GM18505 (cell line): ENCODE measurements around the gene ZC3HAV1.
"Not testable (repeated sequence)": the region's sequence is repeated elsewhere in the genome, so short reads cannot be mapped to it uniquely, and the experiment has no call there.

Experiments
- ATAC-seq: cut with Tn5 transposase; IDR thresholded peaks from one replicate; pipeline ENCODE4 v1.9.1; 2021; ENCODE audit not compliant: unreplicated experiment
- POLR2A ChIP-seq: IDR thresholded peaks from 4 replicates; pipeline ENCODE4 v1.6.1; 2011; ENCODE audit warnings: borderline replicate concordance; ENCODE audit not compliant: insufficient read depth, insufficient read length; ENCODE audit errors: extremely low read depth

Gene ZC3HAV1

GRCh38 chr7:139065323-139065722 lies 44.2 kb downstream of the ZC3HAV1 start:
- no peak for TF ChIP-seq POLR2A
- no peak for ATAC-seq

GRCh38 chr7:139061416-139061815 lies 48.1 kb downstream of the ZC3HAV1 start:
- TF ChIP-seq POLR2A, result no peak

DNA sequence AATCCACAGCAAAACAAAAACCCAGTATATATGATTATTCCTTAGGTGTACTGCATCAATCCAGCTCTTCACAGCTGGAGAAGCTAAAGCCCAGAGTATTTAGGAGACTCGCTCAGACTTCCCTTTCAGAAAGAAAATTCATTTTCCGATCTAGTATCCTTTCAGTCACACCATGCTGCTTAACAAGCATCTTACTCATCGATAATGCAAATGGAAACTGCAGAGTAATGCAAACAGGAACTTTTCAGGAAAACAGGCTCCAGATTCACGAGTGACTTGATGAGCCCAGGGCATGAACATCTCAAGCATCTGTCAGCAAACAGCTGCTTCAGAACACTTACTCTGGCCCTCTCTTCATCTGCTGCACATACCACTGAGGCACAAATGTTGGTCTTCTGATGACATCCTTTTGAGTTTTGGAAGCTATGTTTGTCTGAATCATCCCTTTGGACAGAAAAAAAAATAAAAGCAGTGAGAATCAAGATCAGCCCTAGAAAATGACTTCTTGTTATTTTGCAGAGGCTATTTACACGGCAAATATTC lies 48.8 kb downstream of the ZC3HAV1 start:
- no peak for TF ChIP-seq POLR2A
- no peak for ATAC-seq

More at GRCh38 chr7:139061416-139061815, 48.1 kb downstream of the ZC3HAV1 start:
- ATAC-seq, result no peak

DNA sequence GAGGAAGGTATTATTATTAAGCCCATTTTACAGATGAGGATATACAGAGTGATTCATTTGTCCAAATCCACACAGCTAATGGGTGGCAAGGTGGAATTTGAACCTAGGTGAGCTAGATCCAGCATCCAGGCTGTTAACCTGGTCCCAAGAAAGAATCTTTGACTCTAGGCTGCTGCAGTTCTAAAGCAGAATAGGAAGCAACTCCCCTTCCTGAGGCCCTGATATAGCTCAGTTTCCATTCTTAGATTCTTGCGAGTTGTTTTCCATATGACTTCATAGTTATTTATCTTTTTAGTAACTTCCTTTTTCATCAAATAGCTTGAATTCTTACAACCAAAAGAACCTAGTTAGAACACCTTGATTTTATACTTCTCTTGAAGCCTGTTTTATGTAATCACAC lies 49.6 kb downstream of the ZC3HAV1 start:
- TF ChIP-seq POLR2A, result no peak
- no peak for ATAC-seq

- no peak for ATAC-seq
- no peak for TF ChIP-seq POLR2A
Observed at GRCh38 chr7:139058943-139059342, 50.6 kb downstream of the ZC3HAV1 start.

- TF ChIP-seq POLR2A, result no peak
- ATAC-seq, result no peak
Observed at GRCh38 chr7:139055674-139056073, 53.8 kb downstream of the ZC3HAV1 start.

DNA sequence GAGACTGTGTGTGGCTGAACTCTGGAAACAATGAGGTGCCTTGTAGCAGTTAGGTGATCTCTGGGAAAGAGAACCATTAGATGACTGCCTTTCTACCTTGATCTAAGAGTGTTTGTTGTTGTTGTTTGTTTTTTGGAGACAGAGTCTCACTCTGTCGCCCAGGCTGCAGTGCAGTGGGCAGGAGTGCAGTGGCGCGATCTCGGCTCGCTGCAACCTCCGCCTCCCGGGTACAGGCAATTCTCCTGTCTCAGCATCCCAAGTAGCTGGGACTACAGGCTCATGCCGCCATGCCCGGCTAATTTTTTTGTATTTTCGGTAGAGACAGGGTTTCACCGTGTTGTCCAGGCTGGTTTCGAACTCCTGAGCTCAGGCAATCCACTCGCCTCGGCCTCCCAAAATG lies 54.9 kb downstream of the ZC3HAV1 start:
- not testable (repeated sequence) for ATAC-seq

DNA sequence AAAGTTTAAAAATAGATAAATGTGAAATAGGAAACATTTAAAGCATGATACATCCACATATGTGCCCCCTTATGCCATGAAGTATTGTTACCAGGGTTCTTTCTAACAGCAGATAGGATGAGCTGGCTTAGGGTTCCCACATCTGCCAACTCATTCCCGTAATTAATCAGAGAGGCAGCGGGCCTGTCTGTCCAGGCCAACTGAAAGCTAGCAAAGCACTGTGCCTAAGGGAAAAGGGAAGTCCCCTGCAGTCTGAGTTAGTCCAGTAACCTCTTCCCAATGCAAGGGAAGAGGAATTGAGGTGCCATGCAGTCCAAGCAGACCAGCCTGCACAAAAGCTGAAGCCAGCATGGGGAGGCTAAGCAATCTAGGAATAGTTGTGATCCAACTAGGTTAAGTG lies 55.4 kb downstream of the ZC3HAV1 start:
- no peak for TF ChIP-seq POLR2A

GRCh38 chr7:139051655-139052054 lies 57.9 kb downstream of the ZC3HAV1 start:
- no peak for ATAC-seq
- TF ChIP-seq POLR2A, result no peak

More for the DNA sequence above, 55.4 kb downstream of the ZC3HAV1 start:
- ATAC-seq, result no peak

- TF ChIP-seq POLR2A, result no peak
- no peak for ATAC-seq
Observed at GRCh38 chr7:139049936-139050335, 59.6 kb downstream of the ZC3HAV1 start.

DNA sequence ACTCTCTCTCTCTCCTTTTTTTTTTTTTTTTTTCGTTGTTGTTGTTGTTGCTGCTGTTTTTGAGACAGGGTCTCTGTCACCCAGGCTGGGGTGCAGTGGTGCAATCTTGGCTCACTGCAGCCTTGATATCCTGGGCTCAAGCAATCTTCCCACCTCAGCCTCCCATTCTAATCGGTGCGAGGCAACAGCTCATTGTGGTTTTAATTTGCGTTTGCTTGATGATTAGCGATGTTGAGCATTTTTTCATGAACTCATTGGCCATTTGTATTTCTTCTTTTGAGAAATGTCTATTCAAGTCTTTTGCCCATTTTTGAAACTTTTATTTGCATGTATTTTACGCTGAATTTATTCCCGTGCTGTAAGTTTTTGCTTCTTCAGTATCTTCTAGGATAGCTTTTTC lies 60.4 kb downstream of the ZC3HAV1 start:
- ATAC-seq, result no peak

GRCh38 chr7:139047970-139048369 lies 61.5 kb downstream of the ZC3HAV1 start:
- no peak for ATAC-seq
- no peak for TF ChIP-seq POLR2A

More for the DNA sequence above, 60.4 kb downstream of the ZC3HAV1 start:
- no peak for TF ChIP-seq POLR2A

- no peak for TF ChIP-seq POLR2A
- ATAC-seq, result no peak
Observed at GRCh38 chr7:139046143-139046542, 63.4 kb downstream of the ZC3HAV1 start.

DNA sequence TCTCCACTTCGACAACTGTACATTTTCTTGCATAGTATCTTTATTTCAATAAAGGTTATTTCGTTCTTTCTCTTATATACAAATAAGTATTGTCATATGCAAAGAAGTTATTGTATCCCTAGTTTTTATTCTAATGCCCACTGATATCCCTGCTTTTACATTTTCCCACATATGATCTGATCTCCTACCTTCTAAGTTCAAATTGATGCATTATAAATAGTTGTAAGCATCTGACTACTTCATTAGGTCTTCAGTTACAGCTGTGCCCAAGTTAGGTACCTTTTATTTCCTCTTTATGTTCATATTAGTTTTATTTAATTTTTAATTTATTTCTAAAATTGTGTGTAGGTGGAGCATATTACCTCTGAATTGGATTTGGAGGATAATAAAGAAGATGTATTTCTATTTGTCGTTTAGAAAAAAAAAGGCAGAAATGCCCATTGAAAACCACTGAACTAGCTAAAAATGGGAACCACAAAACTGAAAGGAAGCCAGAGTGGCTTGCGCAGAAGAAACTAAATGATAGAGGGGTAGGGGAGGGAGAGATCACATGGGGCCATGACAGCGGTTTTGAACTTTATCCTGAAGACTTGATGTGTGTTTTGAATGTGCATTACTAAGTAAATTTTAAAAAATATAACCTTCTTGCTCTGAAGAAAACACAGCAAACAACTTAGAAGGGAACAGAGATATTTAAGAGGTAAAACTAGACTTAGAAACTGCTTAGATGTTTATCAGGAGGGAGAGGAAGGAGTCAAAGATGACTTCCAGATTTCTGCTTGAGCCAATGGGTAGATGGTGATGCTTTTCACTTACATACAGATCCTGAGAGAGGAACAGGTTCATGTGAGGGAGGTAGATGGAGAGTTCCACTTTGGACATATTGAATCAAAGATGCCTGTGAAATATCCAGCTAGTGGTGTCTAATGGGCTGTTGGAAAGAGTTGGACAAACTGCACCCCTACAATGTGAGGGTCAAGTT lies 64.4 kb downstream of the ZC3HAV1 start:
- no peak for TF ChIP-seq POLR2A
- peak; percentile 48 for ATAC-seq

DNA sequence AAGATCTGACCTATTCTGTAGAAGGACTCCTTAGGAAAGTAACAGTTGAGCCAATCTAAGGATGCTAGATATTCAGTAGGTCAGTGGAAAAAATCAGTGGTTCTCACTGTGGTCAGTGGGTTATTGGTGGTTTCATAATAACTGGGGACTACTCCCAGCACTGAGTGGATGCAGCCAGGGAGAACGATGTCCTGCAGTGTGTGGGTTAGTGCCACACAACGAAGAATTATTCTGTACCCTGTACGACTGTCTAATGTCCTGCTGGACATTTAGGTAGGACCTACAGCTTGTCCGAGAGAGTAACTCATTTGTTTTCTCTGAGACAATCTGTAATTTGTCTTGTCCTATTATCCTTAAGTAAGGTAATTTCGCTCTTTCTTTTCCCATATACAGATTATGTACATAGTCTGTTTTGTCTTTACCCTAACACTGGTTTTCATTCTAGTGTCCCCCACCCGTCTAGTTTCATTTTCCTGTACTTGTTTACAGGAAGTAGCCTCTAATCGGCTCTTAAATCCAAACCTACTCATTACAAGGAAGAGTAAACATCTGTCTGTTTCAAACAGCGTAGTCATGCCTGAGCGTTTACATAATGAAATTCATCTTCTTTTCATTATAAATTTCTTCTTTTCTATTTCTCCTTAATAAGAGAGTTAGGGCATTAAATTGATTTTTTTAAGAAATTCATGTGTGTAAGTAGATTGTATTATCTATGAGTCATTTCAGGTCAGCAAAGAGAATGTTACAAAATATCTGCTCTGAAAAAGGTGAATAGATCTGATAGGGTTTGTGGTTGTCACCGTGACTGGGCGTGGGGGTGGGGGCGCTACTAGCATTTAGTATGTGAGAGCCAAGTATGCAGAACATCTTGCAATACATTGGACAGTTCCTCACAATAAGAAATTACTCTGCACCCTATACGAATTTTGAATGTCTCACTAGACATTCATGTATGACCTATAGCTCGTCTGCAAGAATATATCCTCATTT lies 65.4 kb downstream of the ZC3HAV1 start:
- no peak for ATAC-seq

More for the DNA sequence above, 65.4 kb downstream of the ZC3HAV1 start:
- TF ChIP-seq POLR2A, result no peak
